Stimulated activated CD4-positive, alpha-beta T cell treated with anti-CD3 and anti-CD28 coated beads, Interleukin-2, amount 100 ng/mL, for 4 hours (primary cell): ENCODE data around the gene CERS4.
A peak's percentile ranks its signal among the peaks of the same experiment; 100 is the strongest.
"Not testable (repeated sequence)": the region's sequence is repeated elsewhere in the genome, so short reads cannot be mapped to it uniquely, and the experiment has no call there.

Experiments used
- DNase-seq: peaks from one replicate; pipeline ENCODE4 v3.0.0-alpha.2; 2020; ENCODE audit warnings: low read depth

Gene CERS4

GRCh38 chr19:8265872-8266271 is 56.7 kb downstream of the CERS4 start:
- DNase-seq: no peak

DNA sequence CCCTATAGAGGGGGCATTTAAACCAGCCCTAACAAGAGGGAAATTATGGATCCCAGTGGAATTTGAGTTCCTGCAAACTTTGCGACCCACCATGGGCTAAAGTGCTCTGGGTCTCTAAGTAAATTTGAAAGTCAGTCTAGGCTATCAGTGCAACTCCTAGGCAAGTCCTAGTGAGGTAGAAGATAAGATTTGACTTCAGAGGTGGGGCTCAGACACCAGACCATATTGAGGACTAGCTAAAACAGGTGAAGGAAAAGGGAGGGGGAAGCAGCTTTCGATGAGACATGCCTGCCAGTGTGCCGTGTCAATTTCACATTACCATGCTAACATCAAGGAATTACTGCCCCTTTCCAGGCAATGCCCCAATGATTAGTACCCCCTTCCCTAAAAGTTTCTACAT is 60.6 kb downstream of the CERS4 start:
- no peak for DNase-seq

GRCh38 chr19:8276508-8276907 is 67.3 kb downstream of the CERS4 start:
- DNase-seq: not testable (repeated sequence)

GRCh38 chr19:8291337-8291736 is 82.2 kb downstream of the CERS4 start:
- not testable (repeated sequence) for DNase-seq

DNA sequence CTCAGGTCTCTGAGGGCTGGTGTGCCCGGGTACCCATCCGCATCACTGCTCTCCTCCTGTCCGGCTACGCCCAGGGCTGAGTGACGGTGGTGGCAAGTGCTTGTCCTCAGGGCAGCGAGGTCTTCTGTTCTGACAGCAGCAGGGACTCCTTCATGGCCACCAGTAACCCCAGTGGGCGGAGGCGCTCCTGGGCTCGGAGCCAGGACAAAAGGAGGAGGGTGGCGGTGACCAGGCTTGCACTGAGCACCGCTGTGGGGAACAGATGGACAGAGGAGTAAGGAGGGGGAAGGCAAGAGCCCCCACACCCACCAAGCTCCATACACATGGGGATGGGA is 93.2 kb downstream of the CERS4 start:
- no peak for DNase-seq

GRCh38 chr19:8302734-8303133 is 93.6 kb downstream of the CERS4 start:
- no peak for DNase-seq

DNA sequence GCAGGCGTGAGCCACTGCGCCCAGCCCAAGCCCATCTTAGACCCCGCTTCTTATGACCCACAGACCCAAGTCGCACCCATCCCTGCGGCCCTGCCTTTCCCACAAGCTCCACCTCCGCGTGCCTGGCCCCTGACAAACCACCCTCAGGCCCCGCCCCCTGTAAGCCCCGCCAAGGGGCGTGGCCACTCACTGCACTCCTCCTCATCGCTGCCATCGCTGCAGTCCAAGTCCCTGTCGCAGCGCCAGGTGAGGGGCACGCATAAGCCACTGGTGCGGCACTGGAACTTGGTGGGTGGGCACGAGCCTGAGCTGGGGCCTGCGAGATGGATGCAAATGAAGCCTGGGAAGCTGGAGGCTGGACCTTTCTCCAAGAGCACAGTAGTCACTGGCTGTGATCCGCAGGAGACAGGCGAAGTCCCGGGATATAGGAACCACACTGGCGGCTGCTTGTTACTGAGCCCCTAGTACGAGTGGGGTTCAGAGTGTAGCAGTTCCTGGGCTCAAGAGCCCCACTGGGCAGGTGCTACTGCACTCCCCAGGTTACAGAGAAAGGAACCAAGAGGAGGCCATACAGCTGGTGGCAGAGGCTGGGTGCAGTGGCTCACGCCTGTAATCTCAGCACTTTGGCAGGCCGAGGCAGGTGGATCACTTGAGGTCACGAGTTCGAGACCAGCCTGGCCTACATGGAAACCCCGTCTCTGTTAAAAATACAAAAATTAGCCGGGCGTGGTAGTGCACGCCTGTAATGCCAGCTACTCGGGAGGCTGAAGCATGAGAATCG is 95.9 kb downstream of the CERS4 start:
- DNase-seq: no peak

DNA sequence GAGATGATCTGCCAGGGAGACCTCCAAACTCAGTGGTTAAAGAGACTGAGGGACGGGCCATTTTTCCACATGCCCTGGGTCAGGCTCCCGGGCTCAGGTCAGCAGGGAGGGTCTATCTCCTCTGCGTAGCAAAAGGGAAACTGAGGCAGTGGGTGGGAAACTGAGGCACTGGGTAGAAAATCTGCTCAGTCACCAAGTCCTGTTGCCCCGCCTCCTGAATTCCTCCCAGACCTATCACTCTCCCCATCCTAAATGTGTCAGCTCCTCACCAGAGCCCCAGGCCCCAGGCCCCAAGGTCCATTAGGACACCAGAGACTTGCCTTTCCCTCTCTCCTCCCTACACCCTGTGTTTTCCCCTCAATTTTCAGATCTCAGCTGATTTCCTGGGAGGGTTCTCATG is 96.6 kb downstream of the CERS4 start:
- DNase-seq: no peak

- DNase-seq: no peak
Observed at GRCh38 chr19:8306235-8307054, 97.3 kb downstream of the CERS4 start.

- no peak for DNase-seq
Observed at GRCh38 chr19:8307400-8307964, 98.3 kb downstream of the CERS4 start.

- DNase-seq: peak; percentile 79
Observed at GRCh38 chr19:8307965-8308866, 99.0 kb downstream of the CERS4 start, which contains the start of gene CD320. CD320 (minus strand) TSS chr19:8308358; CDS start chr19:8308290, 68 bp downstream.

GRCh38 chr19:8308891-8309291 is 99.7 kb downstream of the CERS4 start:
- no peak for DNase-seq

DNA sequence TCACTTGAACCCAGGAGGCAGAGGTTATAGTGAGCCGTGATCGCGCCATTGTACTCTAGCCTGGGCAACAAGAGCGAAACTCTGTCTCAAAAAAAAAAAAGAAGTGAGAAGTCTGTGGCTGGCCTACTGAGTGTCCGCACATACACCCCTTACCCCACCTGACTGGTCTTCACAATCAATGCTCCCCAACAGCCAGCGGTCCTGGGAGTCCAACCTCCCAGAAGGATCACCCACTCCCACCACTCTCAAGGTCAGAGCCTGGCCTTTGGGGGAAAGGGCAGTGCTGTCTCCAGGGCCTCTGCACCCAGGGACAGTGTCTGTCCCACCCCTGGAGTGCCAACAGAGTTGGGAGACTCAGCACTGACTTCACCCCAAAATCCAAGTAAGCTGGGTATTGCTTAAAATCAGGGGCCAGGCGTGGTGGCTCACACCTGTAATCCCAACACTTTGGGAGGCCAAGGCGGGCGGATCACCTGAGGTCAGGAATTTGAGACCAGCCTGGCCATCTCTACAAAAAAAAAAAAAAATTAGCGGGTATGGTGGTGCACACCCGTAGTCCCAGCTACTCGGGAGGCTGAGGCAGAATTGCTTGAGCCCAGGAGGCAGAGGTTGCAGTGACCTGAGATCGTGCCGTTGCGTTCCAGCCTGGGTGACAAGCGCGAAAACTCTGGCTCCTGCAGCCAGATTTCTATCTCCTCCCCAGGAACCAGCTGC is 101.3 kb downstream of the CERS4 start:
- DNase-seq: no peak

DNA sequence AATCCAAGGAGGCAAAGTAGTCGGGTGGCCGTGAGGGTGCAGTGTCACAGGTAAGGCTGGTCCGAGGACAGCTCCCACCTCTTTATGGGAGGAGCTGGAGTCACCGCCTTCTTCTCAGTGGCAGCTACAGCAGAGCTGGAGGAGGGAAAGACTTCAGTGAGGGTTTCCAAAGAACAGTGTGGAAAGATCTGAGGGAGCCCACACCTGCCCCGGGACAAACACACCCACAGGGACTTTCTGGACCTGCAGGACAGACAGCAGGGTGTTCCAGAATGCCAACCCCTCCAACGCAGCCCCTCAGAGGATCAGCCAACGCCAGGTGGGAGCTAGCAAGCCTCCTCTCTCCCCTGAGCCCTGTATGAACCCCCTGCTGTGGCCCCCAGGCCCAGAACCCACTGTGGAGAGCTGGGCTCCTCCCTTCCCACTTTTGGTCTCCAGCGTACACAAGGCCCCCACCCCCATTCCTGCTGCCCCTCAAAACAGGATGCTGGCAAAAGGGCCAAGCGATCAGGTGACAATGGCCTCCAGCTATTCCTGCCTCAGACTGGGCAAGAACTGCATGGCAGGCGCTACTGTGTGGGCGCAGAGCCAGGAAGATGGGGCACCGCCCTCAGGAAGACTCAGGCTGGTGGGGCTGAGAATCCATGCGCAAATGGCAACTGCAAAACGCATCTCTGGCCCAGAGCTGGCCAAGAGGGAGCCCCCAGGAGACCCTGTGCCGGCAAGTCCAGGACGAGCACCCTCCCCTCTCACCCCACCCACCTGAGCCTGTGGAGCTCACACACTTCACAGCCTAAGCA is 102.5 kb downstream of the CERS4 start:
- DNase-seq: no peak
